ENCODE measurements around the gene DHX34.
"Not testable (repeated sequence)": the region's sequence is repeated elsewhere in the genome, so short reads cannot be mapped to it uniquely, and the experiment has no call there.

Gene DHX34

GRCh38 chr19:47324502-47324901 lies 24.6 kb upstream of the DHX34 start:
- no peak for DNase-seq

- DNase-seq, result no peak
Measured at GRCh38 chr19:47330466-47330869, 18.6 kb upstream of the DHX34 start.

GRCh38 chr19:47331490-47331889 lies 17.6 kb upstream of the DHX34 start:
- no peak for DNase-seq

GRCh38 chr19:47331931-47332547 lies 17.1 kb upstream of the DHX34 start, which contains the start of gene C5AR2:
TSS of gene C5AR2 (plus strand) at chr19:47332175. CDS start at chr19:47340800, 8,625 bp downstream.
- no peak for DNase-seq

GRCh38 chr19:47336765-47337718 lies 12.1 kb upstream of the DHX34 start:
- not testable (repeated sequence) for DNase-seq

GRCh38 chr19:47339196-47339880 lies 9.8 kb upstream of the DHX34 start:
- DNase-seq, result no peak

- no peak for DNase-seq
Measured at GRCh38 chr19:47340477-47341208, 8.5 kb upstream of the DHX34 start.

- DNase-seq, result no peak
Measured at GRCh38 chr19:47341734-47342133, 7.4 kb upstream of the DHX34 start.

GRCh38 chr19:47343194-47343802 lies 5.8 kb upstream of the DHX34 start:
- DNase-seq, result no peak

- no peak for DNase-seq
Measured at GRCh38 chr19:47344425-47344824, 4.7 kb upstream of the DHX34 start.

GRCh38 chr19:47346024-47346423 lies 3.1 kb upstream of the DHX34 start:
- DNase-seq, result not testable (repeated sequence)

GRCh38 chr19:47350630-47351029 lies 1.5 kb downstream of the DHX34 start:
- no peak for DNase-seq

GRCh38 chr19:47351548-47351947 lies 2.4 kb downstream of the DHX34 start:
- DNase-seq, result no peak

GRCh38 chr19:47352095-47352494 lies 3.0 kb downstream of the DHX34 start:
- DNase-seq, result no peak

GRCh38 chr19:47353307-47353712 lies 4.2 kb downstream of the DHX34 start:
- no peak for DNase-seq

GRCh38 chr19:47356900-47357299 lies 7.8 kb downstream of the DHX34 start:
- no peak for DNase-seq

- DNase-seq, result no peak
Measured at GRCh38 chr19:47357788-47358680, 8.9 kb downstream of the DHX34 start.

- no peak for DNase-seq
Measured at GRCh38 chr19:47358936-47359335, 9.8 kb downstream of the DHX34 start.

GRCh38 chr19:47362321-47362720 lies 13.2 kb downstream of the DHX34 start:
- no peak for DNase-seq

- DNase-seq, result no peak
Measured at GRCh38 chr19:47363758-47364531, 14.8 kb downstream of the DHX34 start.

Data from NCI-H1694 (cell line).